Stomach smooth muscle (tissue), 2 donors: Measurements from ENCODE around the gene GPSM1.
"Not testable (repeated sequence)": the region's sequence is repeated elsewhere in the genome, so short reads cannot be mapped to it uniquely, and the experiment has no call there.

Experiments
- H3K27ac ChIP-seq: one replicate; pipeline ENCODE4 v1.7.0; 2013; ENCODE audit warnings: mild to moderate bottlenecking, low read length, inconsistent platforms
- H3K27me3 ChIP-seq, 2 donors: one replicate each; pipeline ENCODE4 v1.7.0; 2013; ENCODE audit warnings: low read length in 2 of 2; ENCODE audit not compliant: insufficient read depth in 2 of 2, control insufficient read depth in 1 of 2
- H3K36me3 ChIP-seq, 2 donors: one replicate each; pipeline ENCODE4 v1.7.0; 2013; ENCODE audit warnings: low read length in 2 of 2; ENCODE audit not compliant: control insufficient read depth in 2 of 2, insufficient read depth in 2 of 2
- H3K4me1 ChIP-seq: one replicate; pipeline ENCODE4 v1.7.0; 2013; ENCODE audit warnings: low read length; ENCODE audit not compliant: control insufficient read depth, insufficient read depth
- H3K4me3 ChIP-seq, 2 donors: one replicate each; pipeline ENCODE4 v1.7.0; 2013; ENCODE audit warnings: low read length in 2 of 2
- H3K9ac ChIP-seq, 2 donors: one replicate each; pipeline ENCODE4 v1.7.0; 2013; ENCODE audit warnings: low read length in 2 of 2, mild to moderate bottlenecking in 1 of 2
- H3K9me3 ChIP-seq, 2 donors: one replicate each; pipeline ENCODE4 v1.7.0; 2013; ENCODE audit warnings: low read length in 2 of 2; ENCODE audit not compliant: control insufficient read depth in 2 of 2
- donor health status: healthy.
- donor health status: Pancreatic carcinoma.

Gene GPSM1

DNA sequence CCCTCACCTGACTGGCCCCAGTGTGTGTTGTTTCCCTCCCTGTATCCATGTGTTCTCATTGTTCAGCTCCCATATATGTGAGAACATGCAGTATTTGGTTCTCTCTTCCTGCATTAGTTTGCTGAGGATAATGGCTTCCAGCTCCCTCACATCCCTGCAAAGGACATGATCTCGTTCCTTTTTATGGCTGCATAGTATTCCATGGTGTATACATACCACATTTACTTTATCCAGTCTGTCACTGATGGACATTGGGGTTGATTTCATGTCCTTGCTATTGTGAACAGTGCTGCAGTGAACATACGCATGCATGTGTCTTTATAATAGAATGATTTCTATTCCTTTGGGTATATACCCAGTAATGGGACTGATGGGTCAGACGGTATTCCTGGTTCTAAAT is 7.4 kb upstream of the GPSM1 start:
- H3K9me3 ChIP-seq, H3K27me3 ChIP-seq, H3K36me3 ChIP-seq, H3K4me1 ChIP-seq, H3K9ac ChIP-seq, H3K4me3 ChIP-seq, H3K27ac ChIP-seq: not testable (repeated sequence)

DNA sequence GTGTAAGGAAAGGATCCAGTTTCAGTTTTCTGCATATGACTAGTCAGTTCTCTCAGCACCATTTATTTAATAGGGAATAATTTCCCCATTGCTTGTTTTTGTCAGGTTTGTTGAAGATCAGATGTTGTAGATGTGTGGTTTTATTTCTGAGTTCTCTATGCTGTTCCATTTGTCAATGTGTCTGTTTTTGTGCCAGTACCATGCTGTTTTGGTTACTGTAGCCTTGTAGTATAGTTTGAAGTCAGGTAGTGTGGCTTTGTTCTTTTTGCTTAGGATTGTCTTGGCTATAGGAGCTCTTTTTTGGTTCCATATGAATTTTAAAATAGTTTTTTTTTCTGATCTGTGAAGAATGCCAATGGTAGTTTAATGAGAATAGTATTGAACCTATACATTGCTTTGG is 6.4 kb upstream of the GPSM1 start:
- H3K4me1 ChIP-seq, H3K27me3 ChIP-seq, H3K9me3 ChIP-seq, H3K36me3 ChIP-seq, H3K9ac ChIP-seq, H3K4me3 ChIP-seq, H3K27ac ChIP-seq: not testable (repeated sequence)

DNA sequence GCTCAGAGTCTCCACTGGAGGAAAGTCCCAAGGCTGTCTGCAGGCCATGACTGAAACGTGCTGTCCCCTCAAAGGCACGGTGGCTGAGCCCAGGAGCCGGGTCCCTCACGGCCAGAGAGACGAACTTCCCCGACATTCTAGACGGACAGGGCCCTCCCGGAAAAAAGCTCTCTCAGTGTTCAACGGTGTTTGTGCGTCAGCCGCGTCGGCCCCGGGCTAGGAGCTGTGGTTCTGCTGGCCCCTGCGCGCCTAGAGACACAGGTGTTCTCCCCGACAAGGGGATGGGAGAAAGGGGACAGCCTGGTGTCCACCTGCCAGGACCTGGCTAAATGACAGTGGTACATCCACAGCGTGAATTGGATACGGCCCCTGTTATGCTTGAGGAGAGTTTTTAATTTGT is 5.8 kb upstream of the GPSM1 start:
- Histone ChIP-seq H3K27ac (no peak overlapping the region), H3K27me3 (no peaks in the 10 kb centered on the region), H3K4me1 (peaks cover 7% of the 10 kb centered on the region), H3K36me3 (no peaks in the 10 kb centered on the region), H3K9me3 (no peaks in the 10 kb centered on the region), H3K4me3 (no peak overlapping the region), H3K9ac (no peak overlapping the region)

- Histone ChIP-seq H3K9me3 (no peaks in the 10 kb centered on the region), H3K4me1 (peaks cover 13% of the 10 kb centered on the region), H3K27ac (no peak overlapping the region), H3K9ac (no peak overlapping the region), H3K36me3 (no peaks in the 10 kb centered on the region), H3K4me3 (no peak overlapping the region), H3K27me3 (no peaks in the 10 kb centered on the region)
Measured at GRCh38 chr9:136322756-136323330, 4.5 kb upstream of the GPSM1 start.

GRCh38 chr9:136323371-136323789 is 4.0 kb upstream of the GPSM1 start:
- H3K4me1 ChIP-seq, result peaks cover 18% of the 10 kb centered on the region
- no peaks in the 10 kb centered on the region for H3K27me3 ChIP-seq
- no peak overlapping the region for H3K27ac ChIP-seq
- no peak overlapping the region for H3K4me3 ChIP-seq
- H3K36me3 ChIP-seq, result no peaks in the 10 kb centered on the region
- H3K9ac ChIP-seq, result no peak overlapping the region
- no peaks in the 10 kb centered on the region for H3K9me3 ChIP-seq

DNA sequence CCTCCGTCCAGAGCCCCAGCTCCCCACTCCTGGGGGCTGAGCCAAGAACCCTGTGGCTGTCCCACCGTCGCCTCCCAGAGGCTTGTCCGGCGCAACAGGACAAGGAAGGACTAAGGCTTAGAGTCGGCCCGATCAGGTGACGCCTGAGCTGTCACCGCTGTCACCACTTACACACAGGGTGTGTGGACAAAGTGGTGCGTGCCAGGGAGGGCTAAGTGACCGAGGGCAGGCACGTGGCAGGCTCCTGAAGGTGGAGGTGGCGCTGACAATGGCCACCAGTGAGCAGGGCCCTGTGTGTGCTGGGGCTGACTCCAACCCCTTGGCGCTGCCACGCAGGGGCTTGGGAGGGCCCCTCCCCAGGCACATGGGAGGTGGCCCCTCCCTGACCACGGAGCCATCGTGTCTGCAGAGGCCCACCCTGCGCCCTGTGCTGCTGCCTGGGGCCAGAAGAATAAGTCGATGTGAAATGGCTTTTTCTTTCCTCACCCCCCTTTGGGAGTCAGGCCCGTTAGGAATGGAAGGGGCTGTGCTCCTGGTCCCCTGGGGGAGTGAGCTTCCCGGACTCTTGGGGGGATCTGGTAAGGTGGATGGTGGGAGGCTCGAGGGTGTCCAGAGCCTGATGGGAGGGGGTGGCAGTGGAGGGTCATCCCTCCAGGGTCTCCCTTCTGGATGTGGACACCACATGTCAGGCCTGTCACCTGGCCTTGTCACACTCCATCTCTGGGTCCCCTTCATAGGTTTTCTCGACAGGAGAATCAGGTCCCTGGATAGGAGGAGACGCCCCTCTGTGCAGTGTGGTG is 2.6 kb upstream of the GPSM1 start:
- no peak overlapping the region for H3K4me3 ChIP-seq
- H3K9ac ChIP-seq, result no peak overlapping the region
- no peaks in the 10 kb centered on the region for H3K9me3 ChIP-seq
- no peaks in the 10 kb centered on the region for H3K27me3 ChIP-seq
- H3K27ac ChIP-seq, result no peak overlapping the region
- no peaks in the 10 kb centered on the region for H3K36me3 ChIP-seq
- H3K4me1 ChIP-seq, result peaks cover 31% of the 10 kb centered on the region

DNA sequence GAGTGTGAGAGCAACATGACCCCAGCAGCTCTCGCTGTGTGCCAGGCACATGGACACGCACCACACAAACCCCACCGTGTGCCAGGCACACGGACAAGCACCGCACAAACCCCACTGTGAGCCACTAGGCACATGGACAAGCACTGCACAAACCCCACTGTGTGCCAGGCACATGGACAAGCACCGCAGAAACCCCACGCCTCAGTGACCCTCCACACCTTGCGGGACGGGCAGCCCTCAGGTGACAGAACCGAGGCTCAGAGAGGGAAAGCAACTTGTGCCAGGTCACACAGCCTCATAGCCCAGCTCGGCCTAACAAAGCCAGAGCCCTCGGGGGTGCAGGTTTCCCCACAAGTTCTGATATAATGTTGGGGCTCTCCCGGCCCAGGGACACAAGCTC is 2.0 kb upstream of the GPSM1 start:
- Histone ChIP-seq H3K36me3 (no peaks in the 10 kb centered on the region), H3K4me1 (peaks cover 31% of the 10 kb centered on the region), H3K9ac (no peak overlapping the region), H3K9me3 (no peaks in the 10 kb centered on the region), H3K27ac (no peak overlapping the region), H3K4me3 (no peak overlapping the region), H3K27me3 (no peaks in the 10 kb centered on the region)

- H3K4me1 ChIP-seq, result peaks cover 31% of the 10 kb centered on the region
- H3K9ac ChIP-seq, result peak overlapping the region; percentile 41 to 47
- no peaks in the 10 kb centered on the region for H3K27me3 ChIP-seq
- peak overlapping the region in 1 of 2 donors; percentile 69 for H3K4me3 ChIP-seq
- no peaks in the 10 kb centered on the region for H3K9me3 ChIP-seq
- no peaks in the 10 kb centered on the region for H3K36me3 ChIP-seq
- H3K27ac ChIP-seq, result peak overlapping the region; percentile 53
Measured at GRCh38 chr9:136326061-136326760, 1.1 kb upstream of the GPSM1 start.

- Histone ChIP-seq H3K9ac (peak overlapping the region; percentile 41 to 47), H3K27me3 (no peaks in the 10 kb centered on the region), H3K9me3 (no peaks in the 10 kb centered on the region), H3K36me3 (no peaks in the 10 kb centered on the region), H3K4me3 (peak overlapping the region; percentile 19 to 69), H3K4me1 (peaks cover 31% of the 10 kb centered on the region), H3K27ac (peak overlapping the region; percentile 53)
Measured at GRCh38 chr9:136326761-136327303, 507 bp upstream of the GPSM1 start.

- Histone ChIP-seq H3K27me3 (no peaks in the 10 kb centered on the region), H3K27ac (no peak overlapping the region), H3K9me3 (no peaks in the 10 kb centered on the region), H3K4me1 (peaks cover 31% of the 10 kb centered on the region), H3K36me3 (no peaks in the 10 kb centered on the region), H3K4me3 (peak overlapping the region; percentile 77 to 78), H3K9ac (peak overlapping the region; percentile 73 to 80)
Measured at GRCh38 chr9:136328011-136328621, 777 bp downstream of the GPSM1 start.
